ENCODE data around the gene TRIP6.

DNA sequence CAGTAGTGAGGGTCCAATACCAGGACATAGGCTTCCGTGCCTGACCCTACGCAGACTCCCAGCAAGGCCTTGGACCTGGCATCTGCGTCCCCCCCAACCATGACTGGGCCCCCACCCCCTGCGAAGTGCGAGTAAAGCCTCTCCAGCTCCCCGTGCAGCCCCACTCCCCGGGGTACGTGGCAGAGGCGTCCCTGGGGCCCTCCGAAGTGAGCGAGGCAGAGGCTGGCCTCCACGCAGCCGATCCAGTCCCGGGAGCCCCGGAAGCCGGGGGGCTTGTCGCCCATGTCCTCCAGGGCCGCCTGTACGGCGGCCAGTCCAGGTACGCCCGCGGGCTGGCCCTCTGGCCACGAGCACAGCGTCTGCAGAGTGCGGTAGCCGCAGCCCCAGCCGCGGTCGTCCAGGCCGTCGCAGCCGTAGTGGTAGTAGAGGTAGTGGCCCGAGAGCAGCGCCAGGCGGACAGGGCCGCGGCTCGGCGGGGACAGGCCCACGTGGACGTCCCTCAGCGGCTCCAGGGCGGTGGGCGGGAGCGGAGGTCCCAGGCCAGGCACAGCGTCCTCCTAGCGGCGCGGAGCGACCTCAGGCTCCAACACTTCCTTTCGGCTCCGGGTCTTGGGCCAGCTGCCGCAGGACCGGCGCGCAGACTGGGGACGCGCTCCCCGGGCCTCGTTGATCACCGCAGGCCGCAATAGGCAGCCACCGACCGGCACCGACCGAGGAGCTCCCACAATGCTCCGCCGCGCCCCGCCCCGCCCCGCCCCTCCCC, 22.0 kb downstream of the TRIP6 start, which contains the start of gene UFSP1:
- TF ChIP-seq POLR2AphosphoS5 (IDR thresholded peaks at IDR 0.05; ENCODE audit: low read depth): peak; percentile 71
- TF ChIP-seq EZH2 (IDR thresholded peaks at IDR 0.05; ENCODE audit: low read depth, unreplicated experiment): no peak
- TF ChIP-seq, protein P1, sequence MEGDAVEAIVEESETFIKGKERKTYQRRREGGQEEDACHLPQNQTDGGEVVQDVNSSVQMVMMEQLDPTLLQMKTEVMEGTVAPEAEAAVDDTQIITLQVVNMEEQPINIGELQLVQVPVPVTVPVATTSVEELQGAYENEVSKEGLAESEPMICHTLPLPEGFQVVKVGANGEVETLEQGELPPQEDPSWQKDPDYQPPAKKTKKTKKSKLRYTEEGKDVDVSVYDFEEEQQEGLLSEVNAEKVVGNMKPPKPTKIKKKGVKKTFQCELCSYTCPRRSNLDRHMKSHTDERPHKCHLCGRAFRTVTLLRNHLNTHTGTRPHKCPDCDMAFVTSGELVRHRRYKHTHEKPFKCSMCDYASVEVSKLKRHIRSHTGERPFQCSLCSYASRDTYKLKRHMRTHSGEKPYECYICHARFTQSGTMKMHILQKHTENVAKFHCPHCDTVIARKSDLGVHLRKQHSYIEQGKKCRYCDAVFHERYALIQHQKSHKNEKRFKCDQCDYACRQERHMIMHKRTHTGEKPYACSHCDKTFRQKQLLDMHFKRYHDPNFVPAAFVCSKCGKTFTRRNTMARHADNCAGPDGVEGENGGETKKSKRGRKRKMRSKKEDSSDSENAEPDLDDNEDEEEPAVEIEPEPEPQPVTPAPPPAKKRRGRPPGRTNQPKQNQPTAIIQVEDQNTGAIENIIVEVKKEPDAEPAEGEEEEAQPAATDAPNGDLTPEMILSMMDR (conservative IDR thresholded peaks at IDR 0.05; ENCODE audit: low read depth in 2 of 2): no peak
- no peak for TF ChIP-seq EZH2phosphoT487 (IDR thresholded peaks at IDR 0.05; ENCODE audit: unreplicated experiment)
- TF ChIP-seq, protein P2, sequence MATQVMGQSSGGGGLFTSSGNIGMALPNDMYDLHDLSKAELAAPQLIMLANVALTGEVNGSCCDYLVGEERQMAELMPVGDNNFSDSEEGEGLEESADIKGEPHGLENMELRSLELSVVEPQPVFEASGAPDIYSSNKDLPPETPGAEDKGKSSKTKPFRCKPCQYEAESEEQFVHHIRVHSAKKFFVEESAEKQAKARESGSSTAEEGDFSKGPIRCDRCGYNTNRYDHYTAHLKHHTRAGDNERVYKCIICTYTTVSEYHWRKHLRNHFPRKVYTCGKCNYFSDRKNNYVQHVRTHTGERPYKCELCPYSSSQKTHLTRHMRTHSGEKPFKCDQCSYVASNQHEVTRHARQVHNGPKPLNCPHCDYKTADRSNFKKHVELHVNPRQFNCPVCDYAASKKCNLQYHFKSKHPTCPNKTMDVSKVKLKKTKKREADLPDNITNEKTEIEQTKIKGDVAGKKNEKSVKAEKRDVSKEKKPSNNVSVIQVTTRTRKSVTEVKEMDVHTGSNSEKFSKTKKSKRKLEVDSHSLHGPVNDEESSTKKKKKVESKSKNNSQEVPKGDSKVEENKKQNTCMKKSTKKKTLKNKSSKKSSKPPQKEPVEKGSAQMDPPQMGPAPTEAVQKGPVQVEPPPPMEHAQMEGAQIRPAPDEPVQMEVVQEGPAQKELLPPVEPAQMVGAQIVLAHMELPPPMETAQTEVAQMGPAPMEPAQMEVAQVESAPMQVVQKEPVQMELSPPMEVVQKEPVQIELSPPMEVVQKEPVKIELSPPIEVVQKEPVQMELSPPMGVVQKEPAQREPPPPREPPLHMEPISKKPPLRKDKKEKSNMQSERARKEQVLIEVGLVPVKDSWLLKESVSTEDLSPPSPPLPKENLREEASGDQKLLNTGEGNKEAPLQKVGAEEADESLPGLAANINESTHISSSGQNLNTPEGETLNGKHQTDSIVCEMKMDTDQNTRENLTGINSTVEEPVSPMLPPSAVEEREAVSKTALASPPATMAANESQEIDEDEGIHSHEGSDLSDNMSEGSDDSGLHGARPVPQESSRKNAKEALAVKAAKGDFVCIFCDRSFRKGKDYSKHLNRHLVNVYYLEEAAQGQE (IDR thresholded peaks at IDR 0.05; ENCODE audit: unreplicated experiment): no peak
- TF ChIP-seq JUNB (IDR thresholded peaks at IDR 0.05; ENCODE audit: unreplicated experiment): no peak
- TF ChIP-seq, protein P3, sequence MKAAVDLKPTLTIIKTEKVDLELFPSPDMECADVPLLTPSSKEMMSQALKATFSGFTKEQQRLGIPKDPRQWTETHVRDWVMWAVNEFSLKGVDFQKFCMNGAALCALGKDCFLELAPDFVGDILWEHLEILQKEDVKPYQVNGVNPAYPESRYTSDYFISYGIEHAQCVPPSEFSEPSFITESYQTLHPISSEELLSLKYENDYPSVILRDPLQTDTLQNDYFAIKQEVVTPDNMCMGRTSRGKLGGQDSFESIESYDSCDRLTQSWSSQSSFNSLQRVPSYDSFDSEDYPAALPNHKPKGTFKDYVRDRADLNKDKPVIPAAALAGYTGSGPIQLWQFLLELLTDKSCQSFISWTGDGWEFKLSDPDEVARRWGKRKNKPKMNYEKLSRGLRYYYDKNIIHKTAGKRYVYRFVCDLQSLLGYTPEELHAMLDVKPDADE (IDR thresholded peaks at IDR 0.05): no peak
- no peak for TF ChIP-seq ZNF114 (CRISPR knock-in tag; IDR thresholded peaks at IDR 0.05)
- TF ChIP-seq, protein P4, sequence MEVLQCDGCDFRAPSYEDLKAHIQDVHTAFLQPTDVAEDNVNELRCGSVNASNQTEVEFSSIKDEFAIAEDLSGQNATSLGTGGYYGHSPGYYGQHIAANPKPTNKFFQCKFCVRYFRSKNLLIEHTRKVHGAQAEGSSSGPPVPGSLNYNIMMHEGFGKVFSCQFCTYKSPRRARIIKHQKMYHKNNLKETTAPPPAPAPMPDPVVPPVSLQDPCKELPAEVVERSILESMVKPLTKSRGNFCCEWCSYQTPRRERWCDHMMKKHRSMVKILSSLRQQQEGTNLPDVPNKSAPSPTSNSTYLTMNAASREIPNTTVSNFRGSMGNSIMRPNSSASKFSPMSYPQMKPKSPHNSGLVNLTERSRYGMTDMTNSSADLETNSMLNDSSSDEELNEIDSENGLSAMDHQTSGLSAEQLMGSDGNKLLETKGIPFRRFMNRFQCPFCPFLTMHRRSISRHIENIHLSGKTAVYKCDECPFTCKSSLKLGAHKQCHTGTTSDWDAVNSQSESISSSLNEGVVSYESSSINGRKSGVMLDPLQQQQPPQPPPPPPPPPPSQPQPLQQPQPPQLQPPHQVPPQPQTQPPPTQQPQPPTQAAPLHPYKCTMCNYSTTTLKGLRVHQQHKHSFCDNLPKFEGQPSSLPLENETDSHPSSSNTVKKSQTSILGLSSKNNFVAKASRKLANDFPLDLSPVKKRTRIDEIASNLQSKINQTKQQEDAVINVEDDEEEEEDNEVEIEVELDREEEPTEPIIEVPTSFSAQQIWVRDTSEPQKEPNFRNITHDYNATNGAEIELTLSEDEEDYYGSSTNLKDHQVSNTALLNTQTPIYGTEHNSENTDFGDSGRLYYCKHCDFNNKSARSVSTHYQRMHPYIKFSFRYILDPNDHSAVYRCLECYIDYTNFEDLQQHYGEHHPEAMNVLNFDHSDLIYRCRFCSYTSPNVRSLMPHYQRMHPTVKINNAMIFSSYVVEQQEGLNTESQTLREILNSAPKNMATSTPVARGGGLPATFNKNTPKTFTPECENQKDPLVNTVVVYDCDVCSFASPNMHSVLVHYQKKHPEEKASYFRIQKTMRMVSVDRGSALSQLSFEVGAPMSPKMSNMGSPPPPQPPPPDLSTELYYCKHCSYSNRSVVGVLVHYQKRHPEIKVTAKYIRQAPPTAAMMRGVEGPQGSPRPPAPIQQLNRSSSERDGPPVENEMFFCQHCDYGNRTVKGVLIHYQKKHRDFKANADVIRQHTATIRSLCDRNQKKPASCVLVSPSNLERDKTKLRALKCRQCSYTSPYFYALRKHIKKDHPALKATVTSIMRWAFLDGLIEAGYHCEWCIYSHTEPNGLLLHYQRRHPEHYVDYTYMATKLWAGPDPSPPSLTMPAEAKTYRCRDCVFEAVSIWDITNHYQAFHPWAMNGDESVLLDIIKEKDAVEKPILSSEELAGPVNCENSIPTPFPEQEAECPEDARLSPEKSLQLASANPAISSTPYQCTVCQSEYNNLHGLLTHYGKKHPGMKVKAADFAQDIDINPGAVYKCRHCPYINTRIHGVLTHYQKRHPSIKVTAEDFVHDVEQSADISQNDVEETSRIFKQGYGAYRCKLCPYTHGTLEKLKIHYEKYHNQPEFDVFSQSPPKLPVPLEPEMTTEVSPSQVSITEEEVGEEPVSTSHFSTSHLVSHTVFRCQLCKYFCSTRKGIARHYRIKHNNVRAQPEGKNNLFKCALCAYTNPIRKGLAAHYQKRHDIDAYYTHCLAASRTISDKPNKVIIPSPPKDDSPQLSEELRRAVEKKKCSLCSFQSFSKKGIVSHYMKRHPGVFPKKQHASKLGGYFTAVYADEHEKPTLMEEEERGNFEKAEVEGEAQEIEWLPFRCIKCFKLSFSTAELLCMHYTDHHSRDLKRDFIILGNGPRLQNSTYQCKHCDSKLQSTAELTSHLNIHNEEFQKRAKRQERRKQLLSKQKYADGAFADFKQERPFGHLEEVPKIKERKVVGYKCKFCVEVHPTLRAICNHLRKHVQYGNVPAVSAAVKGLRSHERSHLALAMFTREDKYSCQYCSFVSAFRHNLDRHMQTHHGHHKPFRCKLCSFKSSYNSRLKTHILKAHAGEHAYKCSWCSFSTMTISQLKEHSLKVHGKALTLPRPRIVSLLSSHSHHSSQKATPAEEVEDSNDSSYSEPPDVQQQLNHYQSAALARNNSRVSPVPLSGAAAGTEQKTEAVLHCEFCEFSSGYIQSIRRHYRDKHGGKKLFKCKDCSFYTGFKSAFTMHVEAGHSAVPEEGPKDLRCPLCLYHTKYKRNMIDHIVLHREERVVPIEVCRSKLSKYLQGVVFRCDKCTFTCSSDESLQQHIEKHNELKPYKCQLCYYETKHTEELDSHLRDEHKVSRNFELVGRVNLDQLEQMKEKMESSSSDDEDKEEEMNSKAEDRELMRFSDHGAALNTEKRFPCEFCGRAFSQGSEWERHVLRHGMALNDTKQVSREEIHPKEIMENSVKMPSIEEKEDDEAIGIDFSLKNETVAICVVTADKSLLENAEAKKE (CRISPR knock-in tag; IDR thresholded peaks at IDR 0.05): no peak
- TF ChIP-seq NANOG (IDR thresholded peaks at IDR 0.05; ENCODE audit: borderline replicate concordance): no peak
- TF ChIP-seq CREB1 (CRISPR knock-in tag; IDR thresholded peaks at IDR 0.05; ENCODE audit: low read depth): no peak
- TF ChIP-seq ZNF331 (CRISPR knock-in tag; IDR thresholded peaks at IDR 0.05; ENCODE audit: low read depth): no peak

Data from GM23338 (cell line).